HG03565 (cell line): Measurements from ENCODE around the gene CDH4.

Experiments used
- ATAC-seq: cut with Tn5 transposase; IDR thresholded peaks from one replicate; pipeline ENCODE4 v1.9.1; 2021; ENCODE audit warnings: mild to moderate bottlenecking, moderate library complexity; ENCODE audit not compliant: unreplicated experiment

CDH4 gene

DNA sequence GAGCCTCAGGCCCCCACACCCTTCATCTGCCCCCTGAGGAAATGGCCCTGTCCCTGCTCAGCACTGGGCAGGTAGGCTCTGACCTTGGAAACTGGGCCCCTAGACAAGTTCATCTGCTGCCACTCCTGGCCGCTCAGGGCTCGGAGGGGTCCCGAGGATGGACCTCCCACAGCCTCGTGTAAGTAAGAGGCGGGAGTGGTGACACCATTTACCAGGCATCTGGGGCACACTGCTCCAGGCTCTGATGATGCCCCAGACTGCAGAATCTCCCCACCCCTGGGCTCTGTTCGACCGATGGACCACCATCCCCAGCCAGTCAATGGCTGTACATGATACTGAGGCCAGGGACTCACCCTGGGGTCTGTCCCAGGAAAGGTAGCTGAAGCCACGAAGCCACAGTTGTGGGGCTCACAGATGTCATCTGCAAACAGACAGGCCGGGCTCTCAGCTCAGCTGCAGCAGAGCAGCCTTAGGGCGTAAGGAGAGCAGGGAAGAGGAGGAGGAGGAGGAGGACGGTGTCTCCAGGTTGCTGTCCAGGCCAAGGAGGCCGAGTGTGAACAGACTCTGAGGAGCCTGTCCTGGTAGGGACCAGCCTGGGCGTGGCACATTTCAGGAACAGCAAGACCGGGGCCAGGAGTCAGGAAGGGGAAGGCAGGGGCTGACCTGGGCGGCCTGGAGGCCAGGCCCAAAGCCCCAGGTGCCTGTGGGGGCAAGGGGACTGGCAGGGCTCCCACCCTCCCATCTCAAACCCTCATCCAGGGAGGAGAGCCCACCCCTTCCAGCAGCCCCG, 513.2 kb downstream of the CDH4 start:
- ATAC-seq, result no peak

DNA sequence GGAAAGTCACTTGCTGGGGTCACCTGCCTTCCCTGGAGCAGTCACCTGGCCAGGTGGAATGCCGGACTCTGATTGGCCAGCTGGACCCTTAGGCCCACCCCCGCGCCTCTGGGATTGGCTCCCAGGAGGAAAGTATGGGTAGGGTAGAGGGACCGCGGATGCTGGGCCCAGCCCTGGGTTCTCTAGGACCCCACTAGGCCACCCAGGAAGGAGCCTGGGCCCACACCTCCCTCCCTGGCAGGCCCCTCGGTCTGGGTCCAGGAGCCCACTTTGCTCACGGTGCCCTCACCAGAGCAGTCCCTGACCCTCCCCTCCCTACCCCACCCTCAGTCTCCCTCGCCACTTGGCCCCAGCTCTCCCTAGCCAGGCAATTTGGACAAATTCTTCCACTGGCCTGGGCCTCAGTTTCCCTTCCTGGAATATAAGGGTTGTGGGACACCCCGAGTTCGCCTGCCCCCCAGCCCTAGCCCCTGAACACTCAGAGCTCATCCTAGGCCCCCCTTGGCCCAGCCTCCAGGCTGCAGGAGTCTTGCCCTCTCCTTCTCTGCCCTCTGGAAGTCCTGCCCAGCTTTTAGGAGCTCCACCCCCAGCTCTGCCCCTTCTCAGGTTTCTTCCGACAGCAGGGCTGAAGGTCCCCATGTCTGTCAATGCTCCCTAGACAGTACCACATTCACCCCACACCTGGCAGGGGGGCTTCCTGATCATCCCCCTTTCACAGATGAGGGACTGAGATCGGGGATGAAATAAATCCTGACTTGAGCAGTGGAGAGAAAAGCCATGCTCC, 514.0 kb downstream of the CDH4 start:
- no peak for ATAC-seq

DNA sequence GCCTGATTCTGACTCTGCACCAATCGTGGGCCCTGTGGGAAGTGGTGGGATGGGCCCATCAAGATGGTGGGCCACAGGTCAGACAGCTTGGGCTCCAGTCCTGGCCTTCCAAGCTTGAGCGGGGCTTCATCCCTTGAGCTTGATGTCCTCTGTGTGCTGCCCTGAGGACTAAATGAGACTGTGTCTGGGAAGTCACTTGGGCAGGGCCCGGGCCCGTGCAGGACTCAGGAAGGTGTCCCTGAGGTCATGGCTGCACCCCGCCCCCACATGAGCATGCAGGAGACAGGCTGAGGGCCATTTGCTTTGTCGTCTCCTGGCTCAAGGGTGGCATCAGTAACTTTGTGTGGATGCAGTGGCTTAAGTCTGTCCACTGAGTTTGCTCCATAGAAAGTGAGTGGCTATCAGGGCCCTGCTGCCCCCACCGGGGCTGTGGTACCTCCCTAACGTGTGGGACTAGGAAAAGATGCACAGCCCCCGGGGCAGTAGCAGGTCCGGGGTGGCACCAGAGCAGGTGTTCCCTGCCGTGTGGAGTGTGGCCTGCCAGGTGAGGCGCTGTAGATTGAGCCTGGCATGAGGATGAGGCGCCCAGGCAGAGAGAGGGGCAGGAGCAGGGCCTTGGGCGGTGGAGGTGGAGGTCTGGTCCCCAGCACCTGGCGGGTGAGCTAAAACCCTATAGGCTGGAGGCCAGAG, 515.0 kb downstream of the CDH4 start:
- no peak for ATAC-seq

DNA sequence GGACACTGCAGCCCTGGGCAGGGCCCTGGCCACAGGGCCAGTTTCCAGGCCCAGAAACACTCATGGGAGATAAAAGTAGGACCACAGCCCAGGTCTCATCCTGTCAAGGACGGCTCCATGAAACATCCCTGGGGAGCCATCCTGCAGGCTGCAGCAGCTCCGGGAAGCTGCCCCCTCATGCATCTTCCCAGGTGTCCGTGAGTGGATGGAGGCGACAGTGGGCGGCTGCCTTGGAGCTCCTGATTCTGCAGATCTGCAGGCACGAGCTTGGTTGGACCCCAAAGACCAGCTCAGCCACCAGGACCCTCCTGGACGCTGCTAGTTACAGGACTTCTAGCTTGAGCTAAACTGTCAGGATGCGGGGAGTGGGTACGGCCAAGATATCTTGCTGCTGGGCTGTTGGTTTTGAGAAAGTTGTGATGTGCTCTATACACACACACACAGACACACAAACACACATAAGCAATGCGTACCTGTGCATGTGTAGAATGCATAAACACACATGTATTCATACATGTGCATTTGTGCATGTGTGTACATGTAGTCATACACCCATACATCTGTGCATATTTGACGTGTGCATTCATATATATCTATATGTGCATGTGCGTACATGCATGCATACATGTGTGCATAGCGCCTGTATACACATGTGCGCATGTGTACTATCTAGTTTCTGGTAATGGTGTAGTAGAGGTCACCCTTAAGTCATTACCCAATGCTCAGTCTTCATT, 515.9 kb downstream of the CDH4 start:
- no peak for ATAC-seq

DNA sequence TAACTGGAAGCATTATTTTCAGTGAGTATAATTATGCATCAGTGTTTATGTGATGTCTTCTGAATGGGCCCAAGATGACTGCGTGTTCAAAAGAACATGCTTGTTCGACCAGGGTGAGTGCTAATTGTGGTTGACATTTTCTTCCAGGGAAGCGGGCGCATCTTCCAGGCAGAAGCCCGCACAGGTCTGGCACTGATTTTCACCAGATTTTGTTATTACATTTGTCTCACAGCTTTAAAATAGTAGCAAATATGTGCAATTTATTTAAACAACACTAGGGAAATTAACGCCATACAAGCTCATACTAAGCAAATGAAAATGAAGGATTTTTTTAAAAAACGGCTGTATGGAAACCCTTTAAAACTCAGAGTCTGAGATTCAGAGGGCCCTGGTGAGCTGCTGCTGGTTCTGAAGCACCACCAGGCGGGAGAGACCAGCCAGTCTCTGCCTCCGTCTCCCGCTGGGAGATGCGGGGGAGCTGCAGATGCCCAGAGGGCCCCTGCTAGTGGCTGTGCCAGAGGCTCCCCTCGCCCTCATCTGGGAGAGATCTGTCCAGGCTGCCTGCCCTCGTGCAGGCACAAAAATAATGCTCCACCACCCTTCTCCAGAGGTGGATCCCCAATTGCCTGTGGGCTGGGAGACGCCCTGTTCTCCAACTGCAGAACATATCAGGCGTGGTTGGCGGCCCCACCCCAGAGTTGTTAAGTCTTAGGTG, 516.7 kb downstream of the CDH4 start:
- ATAC-seq, result no peak

DNA sequence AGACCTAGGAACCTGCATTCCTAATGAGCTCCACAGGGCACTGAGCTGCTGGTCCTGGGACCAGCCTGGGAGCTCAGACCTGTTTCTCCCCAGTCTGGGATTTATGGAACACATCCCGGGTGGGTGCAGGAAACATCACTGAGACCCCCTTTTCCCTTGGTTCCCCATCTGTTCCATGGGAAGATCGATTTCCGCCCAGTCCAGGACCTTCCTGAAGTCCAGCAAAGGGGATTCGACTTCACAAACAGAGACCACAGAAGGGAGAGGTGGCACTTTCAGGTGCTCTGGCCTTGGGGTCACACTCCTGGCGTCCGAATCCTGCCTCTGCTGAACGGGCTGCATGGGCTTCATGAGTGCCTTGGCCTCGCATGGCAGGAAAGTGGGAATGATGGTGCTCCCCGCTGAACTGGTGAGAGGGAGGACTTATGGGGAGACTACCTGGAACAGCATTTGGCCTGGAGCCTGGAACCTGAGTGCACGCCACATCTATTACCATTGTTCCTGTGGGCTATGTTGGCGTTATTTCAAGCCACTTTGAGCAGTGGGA, 517.3 kb downstream of the CDH4 start:
- ATAC-seq, result no peak

DNA sequence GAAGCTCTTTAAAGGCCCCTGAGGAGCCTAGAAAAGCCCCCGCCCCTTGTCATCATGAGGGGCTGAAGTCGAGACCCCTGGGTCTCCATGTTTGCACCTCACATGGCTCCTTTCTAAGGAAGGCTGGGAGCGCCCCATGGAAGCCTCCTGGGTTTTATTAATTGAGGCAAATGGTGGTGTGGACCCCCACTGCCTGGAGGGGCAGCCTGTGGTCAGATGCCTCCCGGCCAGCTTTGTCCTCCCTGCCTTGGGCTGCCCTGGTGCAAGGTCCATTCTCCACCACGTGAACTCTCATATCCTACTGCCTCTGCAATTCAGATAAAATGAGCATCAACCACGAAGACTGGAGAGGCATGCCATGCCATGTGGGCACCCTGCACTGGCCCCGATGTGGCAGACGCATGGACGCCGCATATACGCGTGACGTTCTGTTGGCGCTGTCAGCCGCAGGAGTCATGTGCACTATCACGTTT, 518.1 kb downstream of the CDH4 start:
- ATAC-seq, result no peak

DNA sequence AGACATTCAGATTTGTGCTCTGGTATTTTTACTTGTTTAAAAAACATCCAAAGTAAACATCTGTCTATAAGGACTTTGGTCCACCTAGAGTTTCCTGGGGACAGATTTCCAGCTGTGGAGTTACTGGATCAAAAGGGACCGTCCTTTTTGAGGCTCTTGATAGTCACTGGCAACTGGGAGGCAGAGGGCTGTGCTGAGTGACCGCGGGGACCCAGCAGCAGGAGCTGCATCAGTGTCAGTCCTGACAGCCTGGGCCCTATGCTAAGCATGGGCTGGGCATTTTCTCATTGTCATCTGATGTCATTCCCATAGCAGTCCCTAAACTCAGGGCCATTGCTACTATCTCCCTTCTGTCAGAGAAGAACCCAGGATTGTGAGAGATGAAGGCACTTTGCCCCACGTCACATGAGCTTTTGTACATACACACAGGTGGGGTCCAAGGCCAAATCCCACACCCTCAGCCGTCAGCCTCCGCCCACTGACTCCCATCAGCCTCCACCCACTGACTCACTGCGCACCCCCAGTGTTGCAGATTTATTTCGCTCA, 519.8 kb downstream of the CDH4 start:
- no peak for ATAC-seq

DNA sequence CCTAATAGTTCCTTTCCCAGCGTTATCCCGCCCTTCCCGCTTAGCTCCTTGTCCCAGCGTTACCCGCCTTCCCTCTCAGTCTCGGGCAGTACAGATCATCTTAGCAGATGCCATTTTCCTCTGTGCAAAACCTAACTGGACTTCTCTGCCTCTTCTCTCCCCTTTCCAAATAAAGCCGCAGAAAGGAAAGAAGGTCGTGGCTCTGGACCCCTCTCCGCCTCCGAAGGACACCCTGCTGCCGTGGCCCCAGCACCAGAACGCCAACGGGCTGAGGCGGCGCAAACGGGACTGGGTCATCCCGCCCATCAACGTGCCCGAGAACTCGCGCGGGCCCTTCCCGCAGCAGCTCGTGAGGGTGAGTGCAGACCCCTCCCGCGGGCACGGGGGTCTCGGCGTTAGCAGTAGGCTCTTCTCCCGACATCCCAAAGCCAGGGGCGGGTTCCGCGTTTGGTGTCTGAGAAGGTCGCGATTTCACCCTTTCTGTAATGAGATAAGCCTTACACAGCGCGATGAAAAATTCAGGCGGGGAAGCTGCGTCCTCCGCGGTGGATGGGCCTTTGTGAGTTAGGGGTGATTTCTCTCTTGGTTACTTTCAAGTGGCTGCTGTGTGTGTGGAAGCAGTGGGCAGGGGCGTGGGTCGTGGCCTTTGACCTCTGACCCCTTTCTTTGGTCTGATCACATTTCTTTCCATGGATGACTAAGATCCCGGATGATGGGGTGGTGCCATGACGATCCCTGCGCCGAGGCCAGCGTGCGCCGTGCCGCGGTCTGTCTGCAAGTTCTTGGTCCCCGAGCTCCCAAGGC, 521.0 kb downstream of the CDH4 start:
- ATAC-seq, result no peak

DNA sequence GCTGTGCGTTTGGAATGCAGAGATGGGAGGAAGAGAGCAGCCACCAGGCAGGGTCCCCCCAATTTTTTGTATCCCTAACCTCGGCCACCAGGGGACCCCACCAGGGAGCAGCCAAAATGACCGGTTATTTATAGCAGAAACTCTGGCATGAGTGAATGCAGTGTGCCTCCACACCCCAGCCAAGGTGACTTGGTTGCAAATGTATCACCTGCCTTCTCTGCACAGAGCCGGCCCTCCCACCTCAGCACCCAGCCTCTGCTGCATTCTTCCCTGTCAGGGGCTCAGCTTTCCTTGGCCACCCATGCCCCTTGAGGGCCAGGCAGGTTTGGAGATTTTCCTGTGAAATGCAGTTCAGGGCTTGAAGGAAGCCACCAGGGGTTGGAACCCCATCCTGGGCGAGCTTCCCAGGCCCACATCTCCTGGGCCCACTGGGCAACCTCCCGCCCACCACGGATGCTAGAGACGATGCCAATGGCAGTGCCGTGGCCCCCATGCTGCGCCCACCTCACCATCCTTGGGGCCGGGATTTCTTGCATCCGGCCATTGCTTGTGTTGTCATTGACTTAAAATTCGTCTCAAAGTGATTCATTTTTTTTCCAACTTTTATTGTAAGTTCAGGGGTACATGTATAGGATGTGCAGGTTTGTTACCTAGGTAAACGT, 522.0 kb downstream of the CDH4 start:
- no peak for ATAC-seq

DNA sequence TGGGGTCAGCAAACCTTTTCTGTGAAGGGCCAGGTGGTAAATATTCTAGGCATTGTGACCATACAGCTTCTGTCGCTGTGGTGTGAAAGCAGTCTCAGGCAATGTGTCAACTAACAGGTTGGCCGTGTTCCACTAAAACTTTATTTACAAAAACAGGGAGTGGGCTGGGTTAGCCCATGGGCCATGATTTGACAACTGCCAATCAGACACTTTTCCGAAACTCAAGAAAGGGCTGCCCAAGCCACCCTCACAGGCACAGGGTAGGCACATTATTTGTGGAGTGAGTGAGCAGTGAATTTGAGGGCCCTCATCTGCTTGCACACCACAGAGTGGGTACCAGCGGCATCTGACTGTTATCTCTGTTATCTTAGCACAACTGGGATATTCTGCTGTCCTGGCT, 523.4 kb downstream of the CDH4 start:
- no peak for ATAC-seq

DNA sequence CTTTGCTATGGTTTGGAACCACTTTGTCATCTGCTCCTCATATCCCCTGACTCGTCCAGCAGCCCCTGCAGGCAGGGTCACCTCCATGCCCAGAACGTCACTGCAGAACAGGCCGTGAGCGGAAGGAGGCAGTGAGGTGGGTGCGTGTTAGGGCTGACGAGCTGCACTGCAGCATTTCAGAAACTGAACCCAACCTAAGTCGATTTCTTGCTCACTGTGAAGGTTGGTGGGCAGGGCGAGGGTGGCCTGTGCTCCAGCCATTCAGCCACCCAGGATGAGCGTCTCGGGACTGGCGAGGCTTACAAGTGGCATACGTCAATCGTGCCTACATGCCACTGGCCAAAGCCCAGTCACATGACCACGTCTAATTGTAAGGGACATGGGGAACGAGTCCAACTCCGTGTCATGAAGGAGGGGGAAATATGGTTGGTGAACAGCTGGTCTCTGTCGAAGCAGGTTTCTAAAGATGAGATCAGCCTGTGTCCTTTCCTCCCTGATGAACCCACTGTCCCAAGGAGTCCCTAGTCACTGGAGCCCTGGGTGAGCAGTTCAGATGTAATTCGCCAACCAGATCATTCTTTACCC, 524.5 kb downstream of the CDH4 start:
- no peak for ATAC-seq

DNA sequence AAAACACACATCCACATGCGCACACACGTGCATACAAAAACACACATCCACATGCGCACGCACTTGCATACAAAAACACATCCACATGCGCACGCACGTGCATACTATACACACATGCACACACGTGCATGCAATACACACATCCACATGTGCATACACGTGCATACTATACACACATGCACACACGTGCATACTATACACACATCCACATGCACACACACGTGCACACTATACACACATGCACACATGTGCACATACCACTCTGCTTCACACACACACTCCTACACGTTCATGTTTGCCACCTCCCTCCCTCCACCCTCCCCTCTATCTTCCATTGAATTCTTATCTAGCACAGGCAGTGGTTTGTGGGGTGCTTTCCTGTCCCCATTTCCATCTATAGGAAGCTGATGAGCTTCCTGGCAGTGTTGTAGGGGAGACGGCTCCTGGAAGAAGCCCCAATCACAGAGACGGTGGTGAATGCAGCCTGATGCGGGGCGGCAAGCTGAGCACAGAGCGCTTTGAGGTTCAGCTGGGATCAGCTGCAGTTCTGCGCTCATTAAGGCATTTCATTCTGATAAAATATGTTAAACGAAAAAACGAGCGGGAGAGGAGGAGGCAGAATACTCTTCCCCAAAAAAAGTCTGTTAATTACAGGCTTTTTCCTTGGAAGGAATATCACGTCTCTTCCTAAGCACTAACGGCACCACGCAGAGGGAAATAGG, 525.9 kb downstream of the CDH4 start:
- ATAC-seq, result no peak

DNA sequence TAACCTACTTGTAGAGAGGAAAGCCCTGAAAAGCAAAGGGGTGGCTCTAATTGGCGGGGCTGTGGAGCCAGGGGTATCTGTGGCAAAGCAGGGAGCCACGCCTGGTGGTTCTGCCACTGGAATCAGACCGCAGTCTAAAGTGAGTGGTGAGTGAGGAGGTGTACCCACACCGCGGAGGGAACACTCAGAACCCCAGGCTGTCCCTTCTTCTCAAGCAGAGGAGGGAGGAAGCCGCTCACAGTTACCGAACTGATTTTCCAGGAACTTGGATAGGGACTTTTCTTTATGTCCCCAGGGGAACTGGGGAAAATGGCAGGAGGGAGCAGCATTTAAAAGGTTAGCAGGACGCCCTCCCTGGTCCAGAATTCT, 526.4 kb downstream of the CDH4 start:
- ATAC-seq, result no peak

DNA sequence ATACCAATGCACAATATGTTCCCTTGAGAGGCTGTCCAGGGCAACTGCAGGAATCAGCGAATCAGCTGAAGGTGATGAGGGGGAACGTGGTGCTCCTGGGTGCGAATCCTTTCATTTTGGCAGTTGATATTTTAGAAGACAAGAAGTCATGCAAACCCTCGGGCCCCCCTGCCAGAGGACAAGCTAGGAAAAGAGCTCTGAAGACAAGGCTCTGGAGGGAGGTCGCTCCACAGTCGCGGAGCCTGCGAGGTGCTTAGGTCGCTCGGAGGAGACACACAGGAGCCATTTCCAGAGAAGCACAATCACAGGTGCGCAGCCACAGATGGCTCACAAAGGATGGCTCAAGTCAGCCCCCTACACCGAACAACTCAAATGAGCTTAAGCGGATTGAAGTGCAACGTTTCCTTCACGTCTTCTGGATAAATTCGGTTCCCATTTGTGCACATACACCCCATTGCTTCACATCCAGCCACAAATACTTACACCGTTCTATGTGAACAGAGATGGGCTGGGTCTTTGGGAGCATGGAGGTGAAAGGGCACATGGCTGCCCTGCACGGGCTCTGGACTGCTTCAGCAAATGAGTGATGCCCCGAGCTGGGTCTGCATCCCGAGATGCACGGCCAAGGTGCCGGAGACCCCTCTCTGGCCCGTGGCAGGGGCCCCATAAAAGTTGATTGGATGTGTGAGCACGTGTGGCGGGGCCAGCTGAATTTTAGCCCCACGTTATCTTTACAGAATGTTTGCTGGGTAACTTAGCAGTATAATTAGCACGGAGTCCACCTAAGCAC, 527.3 kb downstream of the CDH4 start:
- ATAC-seq, result no peak

DNA sequence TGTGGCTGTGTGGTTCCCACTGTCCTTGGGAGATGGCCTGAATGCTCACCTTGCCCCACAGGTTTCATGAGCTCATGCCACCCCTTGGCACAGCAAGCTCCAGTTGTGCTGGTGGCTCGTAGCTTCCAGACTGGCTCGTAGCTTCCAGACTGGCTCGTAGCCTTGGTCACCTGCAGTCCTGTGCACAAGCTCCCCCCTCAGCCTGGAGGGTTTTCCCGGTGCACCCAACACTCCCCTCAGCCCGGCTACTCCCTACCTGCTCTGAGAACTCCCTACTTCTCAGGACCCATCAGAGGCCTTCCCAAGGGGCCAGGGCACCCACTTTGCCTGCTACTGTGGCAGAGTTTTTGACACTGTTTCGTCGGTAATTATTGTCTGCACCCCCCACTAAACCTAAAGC, 528.0 kb downstream of the CDH4 start:
- ATAC-seq, result no peak
